Measurements from ENCODE around the gene VKORC1L1. TPM values are rescaled to one million over a fixed set of nuclear protein-coding genes. Genes with fewer than 3 reads are reported as not detected.
A peak's percentile ranks its signal among the peaks of the same experiment; 100 is the strongest.

Gene VKORC1L1
- total and polyA plus RNA-seq, 10 of the 15 experiments (the other 5 are each of a cell fraction or from before 2014, with no cell fraction given), result 3.3 to 18.8 (median 12.5) TPM

GRCh38 chr7:65912237-65912636 lies 39.4 kb downstream of the VKORC1L1 start:
- H3K9me3 ChIP-seq (replicated peaks; ENCODE audit: control insufficient read depth, insufficient read depth, low read length), result no peaks in the 10 kb centered on the region
- CTCF ChIA-PET, result interaction anchor here (1.4 kb wide), 1 partner anchor 72 kb away, joined by 3 read pairs; no protein-coding TSS in a partner anchor
- no peaks in the 10 kb centered on the region for H4K20me1 ChIP-seq (ENCODE audit: control insufficient read depth, insufficient read depth)
- TF ChIP-seq SMC3 (IDR thresholded peaks at IDR 0.05; ENCODE audit: borderline replicate concordance, low read length) (no peak), SMAD5 (IDR thresholded peaks at IDR 0.05; ENCODE audit: low read depth) (no peak), NFYB (IDR thresholded peaks at IDR 0.05; ENCODE audit: insufficient read depth, low read depth, low read length) (no peak)
- no peak overlapping the region for H3K4me2 ChIP-seq (ENCODE audit: control insufficient read depth, insufficient read depth)
- H3K9ac ChIP-seq (ENCODE audit: control insufficient read depth, insufficient read depth, low read length), result no peak overlapping the region
- no peak overlapping the region for H3K27ac ChIP-seq (ENCODE audit: control insufficient read depth, insufficient read depth)
- WGBS (ENCODE audit: insufficient coverage, insufficient replicate concordance, low lambda C conversion rate, missing lambda C conversion rate), result 98% methylated on average over 7 of the region's 7 CpGs
- H2AFZ ChIP-seq (ENCODE audit: control insufficient read depth, low read depth, low read length), result no peak overlapping the region
- no peaks in the 10 kb centered on the region for H3K4me1 ChIP-seq (ENCODE audit: control insufficient read depth, insufficient read depth, low read length)
- DNase-seq (ENCODE audit: low read depth, low spot score) (no peak), FAIRE-seq (no peak), ATAC-seq (no peak)
- RAD21 ChIA-PET (ENCODE audit: unreplicated experiment), result no interaction called here
- BruUV-seq (replicated peaks), result no TSS peak
- POLR2A ChIA-PET, result interaction anchor here (0.6 to 0.9 kb wide), 2 partner anchors 19 to 102 kb away, joined by 4 to 5 read pairs; no protein-coding TSS in a partner anchor
- no peaks in the 10 kb centered on the region; a peak in 1 of 4 replicates for H3K36me3 ChIP-seq (ENCODE audit: control insufficient read depth in 2 of 2, insufficient read depth in 2 of 2, low read length in 1 of 2)
- no peaks in the 10 kb centered on the region for H3K27me3 ChIP-seq (replicated peaks in 1 of 2; ENCODE audit: control insufficient read depth in 2 of 2, insufficient read depth in 2 of 2, low read length in 1 of 2)
- no peak overlapping the region for H3K4me3 ChIP-seq
- intact Hi-C loops (cut with micrococcal nuclease; ENCODE audit: unreplicated experiment), result no loop called here
- SMC1A ChIA-PET (ENCODE audit: uncharacterized antibody, unreplicated experiment), result no interaction called here
- in situ Hi-C loops (cut with MboI), result no loop called here
- no peaks in the 10 kb centered on the region; the same call in none of the 2 replicates for H3K79me2 ChIP-seq (ENCODE audit: control insufficient read depth, insufficient read depth, low read length)

GRCh38 chr7:65915921-65916657 lies 43.2 kb downstream of the VKORC1L1 start:
- FAIRE-seq (no peak), ATAC-seq (peak; percentile 55), DNase-seq (ENCODE audit: low read depth, low spot score) (no peak)
- WGBS (ENCODE audit: insufficient coverage, insufficient replicate concordance, low lambda C conversion rate, missing lambda C conversion rate), result 91% methylated on average over 6 of the region's 8 CpGs
- H3K36me3 ChIP-seq (ENCODE audit: control insufficient read depth in 2 of 2, insufficient read depth in 2 of 2, low read length in 1 of 2), result peaks cover 0 to 4% of the 10 kb centered on the region in 2 experiments; a peak in 1 of 4 replicates
- no TSS peak for BruUV-seq (replicated peaks)
- intact Hi-C loops (cut with micrococcal nuclease; ENCODE audit: unreplicated experiment) (no loop called here), in situ Hi-C loops (cut with MboI) (no loop called here)
- ChIA-PET POLR2A (no interaction called here), CTCF (interaction anchor here (1.8 kb wide), 1 partner anchor 76 kb away, joined by 4 read pairs; no protein-coding TSS in a partner anchor), SMC1A (ENCODE audit: uncharacterized antibody, unreplicated experiment) (interaction anchor here (0.7 to 1.5 kb wide), 2 partner anchors 21 to 25 kb away, joined by 3 read pairs; no protein-coding TSS in a partner anchor), RAD21 (ENCODE audit: unreplicated experiment) (no interaction called here)
- no peaks in the 10 kb centered on the region; the same call in none of the 2 replicates for H3K79me2 ChIP-seq (ENCODE audit: control insufficient read depth, insufficient read depth, low read length)
- no peaks in the 10 kb centered on the region for H3K9me3 ChIP-seq (replicated peaks; ENCODE audit: control insufficient read depth, insufficient read depth, low read length)
- H2AFZ ChIP-seq (ENCODE audit: control insufficient read depth, low read depth, low read length), result no peak overlapping the region
- H3K4me3 ChIP-seq, result no peak overlapping the region
- no peaks in the 10 kb centered on the region for H4K20me1 ChIP-seq (ENCODE audit: control insufficient read depth, insufficient read depth)
- no peaks in the 10 kb centered on the region for H3K27me3 ChIP-seq (replicated peaks in 1 of 2; ENCODE audit: control insufficient read depth in 2 of 2, insufficient read depth in 2 of 2, low read length in 1 of 2)
- H3K9ac ChIP-seq (ENCODE audit: control insufficient read depth, insufficient read depth, low read length), result no peak overlapping the region
- no peak overlapping the region for H3K27ac ChIP-seq (ENCODE audit: control insufficient read depth, insufficient read depth)
- H3K4me2 ChIP-seq (ENCODE audit: control insufficient read depth, insufficient read depth), result no peak overlapping the region
- no peaks in the 10 kb centered on the region for H3K4me1 ChIP-seq (ENCODE audit: control insufficient read depth, insufficient read depth, low read length)
- TF ChIP-seq PAX5 (IDR thresholded peaks at IDR 0.05; ENCODE audit: borderline replicate concordance, low read depth, low read length), result peak; percentile 89
- no peak for TF ChIP-seq E2F8 (IDR thresholded peaks at IDR 0.05; ENCODE audit: low read depth, partially characterized antibody)
- no peak for TF ChIP-seq CREB1 (IDR thresholded peaks at IDR 0.05; ENCODE audit: low read depth)
- TF ChIP-seq, protein P1, sequence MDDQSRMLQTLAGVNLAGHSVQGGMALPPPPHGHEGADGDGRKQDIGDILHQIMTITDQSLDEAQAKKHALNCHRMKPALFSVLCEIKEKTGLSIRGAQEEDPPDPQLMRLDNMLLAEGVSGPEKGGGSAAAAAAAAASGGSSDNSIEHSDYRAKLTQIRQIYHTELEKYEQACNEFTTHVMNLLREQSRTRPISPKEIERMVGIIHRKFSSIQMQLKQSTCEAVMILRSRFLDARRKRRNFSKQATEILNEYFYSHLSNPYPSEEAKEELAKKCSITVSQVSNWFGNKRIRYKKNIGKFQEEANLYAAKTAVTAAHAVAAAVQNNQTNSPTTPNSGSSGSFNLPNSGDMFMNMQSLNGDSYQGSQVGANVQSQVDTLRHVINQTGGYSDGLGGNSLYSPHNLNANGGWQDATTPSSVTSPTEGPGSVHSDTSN (IDR thresholded peaks at IDR 0.05; ENCODE audit: insufficient replicate concordance, low read depth, low read length), result no peak
- TF ChIP-seq FOS (IDR thresholded peaks at IDR 0.05; ENCODE audit: borderline replicate concordance, extremely low read depth, insufficient read length), result no peak
- no peak for TF ChIP-seq IRF5 (IDR thresholded peaks at IDR 0.05; ENCODE audit: borderline replicate concordance)
- no peak for TF ChIP-seq ZNF622 (IDR thresholded peaks at IDR 0.05)
